GM12872 (cell line): Measurements from ENCODE around the gene SLC6A12.

Experiments
- TF ChIP-seq, protein P1 (sequence below): IDR thresholded peaks from 3 replicates; pipeline ENCODE4 v1.5.1; 2011; ENCODE audit warnings: low read depth, mild to moderate bottlenecking, low read length, moderate library complexity; ENCODE audit not compliant: insufficient read depth

SLC6A12 gene

DNA sequence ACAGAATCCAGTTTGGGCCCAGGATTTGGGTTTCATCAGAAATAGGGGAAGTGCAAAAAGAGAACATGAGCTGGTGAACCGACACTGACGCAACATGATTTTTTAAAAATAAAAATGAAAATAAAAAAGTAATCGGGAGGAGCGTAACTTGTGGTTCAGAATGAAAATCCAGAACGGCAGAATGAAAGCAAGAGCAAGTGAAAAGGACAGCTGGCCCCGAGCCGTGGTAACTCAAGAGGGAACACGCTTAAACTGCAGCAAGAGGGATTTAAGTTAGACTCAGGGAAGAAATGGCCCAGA is 1.6 kb downstream of the SLC6A12 start:
- TF ChIP-seq, protein P1, sequence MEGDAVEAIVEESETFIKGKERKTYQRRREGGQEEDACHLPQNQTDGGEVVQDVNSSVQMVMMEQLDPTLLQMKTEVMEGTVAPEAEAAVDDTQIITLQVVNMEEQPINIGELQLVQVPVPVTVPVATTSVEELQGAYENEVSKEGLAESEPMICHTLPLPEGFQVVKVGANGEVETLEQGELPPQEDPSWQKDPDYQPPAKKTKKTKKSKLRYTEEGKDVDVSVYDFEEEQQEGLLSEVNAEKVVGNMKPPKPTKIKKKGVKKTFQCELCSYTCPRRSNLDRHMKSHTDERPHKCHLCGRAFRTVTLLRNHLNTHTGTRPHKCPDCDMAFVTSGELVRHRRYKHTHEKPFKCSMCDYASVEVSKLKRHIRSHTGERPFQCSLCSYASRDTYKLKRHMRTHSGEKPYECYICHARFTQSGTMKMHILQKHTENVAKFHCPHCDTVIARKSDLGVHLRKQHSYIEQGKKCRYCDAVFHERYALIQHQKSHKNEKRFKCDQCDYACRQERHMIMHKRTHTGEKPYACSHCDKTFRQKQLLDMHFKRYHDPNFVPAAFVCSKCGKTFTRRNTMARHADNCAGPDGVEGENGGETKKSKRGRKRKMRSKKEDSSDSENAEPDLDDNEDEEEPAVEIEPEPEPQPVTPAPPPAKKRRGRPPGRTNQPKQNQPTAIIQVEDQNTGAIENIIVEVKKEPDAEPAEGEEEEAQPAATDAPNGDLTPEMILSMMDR, result no peak

DNA sequence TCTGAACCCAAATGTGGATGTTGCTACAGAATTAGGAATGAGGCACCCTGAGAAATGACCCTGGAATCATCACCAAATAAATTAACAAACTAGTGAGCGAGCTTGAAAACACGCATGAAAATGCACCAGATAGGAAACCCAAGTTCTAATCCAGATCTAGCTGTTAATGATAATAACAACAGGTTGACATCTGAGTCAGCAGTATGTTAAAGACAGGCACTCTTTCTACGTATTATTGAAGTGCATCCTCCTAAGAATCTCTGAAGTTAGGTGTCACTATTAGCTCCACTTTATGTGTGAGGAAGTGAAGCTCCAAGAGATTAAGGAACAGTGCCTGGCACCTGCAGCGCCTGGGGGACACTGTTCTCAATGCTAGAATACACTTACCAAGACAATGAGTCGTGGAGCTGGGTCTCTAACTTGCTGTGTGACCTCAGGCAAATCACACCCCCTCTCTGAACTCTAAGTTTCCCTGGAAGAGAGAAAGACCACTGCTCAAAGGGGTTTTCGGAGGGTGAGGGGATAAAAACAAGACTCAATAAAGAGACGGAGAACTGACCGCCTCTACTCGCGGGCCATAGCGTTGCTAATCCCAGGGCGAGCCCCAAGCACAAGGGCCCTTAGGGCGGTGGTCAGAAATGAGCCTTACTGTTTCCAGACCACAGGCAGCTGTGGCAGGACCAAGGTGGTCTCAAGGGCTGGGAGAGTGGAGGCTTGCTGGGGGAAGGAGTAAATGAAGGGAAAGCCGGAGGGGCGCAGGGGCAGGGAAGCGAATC is 2.1 kb downstream of the SLC6A12 start:
- TF ChIP-seq, protein P1, result no peak

DNA sequence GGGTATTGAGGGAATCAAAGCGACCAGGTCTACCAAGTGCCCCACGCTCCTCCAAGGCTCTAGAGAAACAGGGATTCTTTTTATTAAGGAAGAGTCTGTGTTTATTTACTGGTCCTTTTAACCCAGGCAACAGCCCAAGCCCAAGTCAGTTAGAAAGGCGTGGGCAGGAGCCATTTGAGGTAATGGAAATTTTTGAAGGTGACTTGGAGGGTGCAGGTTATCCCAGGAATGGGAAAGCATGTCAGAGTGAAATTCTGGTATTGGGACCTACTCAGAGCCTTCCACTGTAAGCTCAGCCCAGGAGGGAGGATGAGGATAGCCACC is 2.9 kb downstream of the SLC6A12 start:
- TF ChIP-seq, protein P1, result no peak

DNA sequence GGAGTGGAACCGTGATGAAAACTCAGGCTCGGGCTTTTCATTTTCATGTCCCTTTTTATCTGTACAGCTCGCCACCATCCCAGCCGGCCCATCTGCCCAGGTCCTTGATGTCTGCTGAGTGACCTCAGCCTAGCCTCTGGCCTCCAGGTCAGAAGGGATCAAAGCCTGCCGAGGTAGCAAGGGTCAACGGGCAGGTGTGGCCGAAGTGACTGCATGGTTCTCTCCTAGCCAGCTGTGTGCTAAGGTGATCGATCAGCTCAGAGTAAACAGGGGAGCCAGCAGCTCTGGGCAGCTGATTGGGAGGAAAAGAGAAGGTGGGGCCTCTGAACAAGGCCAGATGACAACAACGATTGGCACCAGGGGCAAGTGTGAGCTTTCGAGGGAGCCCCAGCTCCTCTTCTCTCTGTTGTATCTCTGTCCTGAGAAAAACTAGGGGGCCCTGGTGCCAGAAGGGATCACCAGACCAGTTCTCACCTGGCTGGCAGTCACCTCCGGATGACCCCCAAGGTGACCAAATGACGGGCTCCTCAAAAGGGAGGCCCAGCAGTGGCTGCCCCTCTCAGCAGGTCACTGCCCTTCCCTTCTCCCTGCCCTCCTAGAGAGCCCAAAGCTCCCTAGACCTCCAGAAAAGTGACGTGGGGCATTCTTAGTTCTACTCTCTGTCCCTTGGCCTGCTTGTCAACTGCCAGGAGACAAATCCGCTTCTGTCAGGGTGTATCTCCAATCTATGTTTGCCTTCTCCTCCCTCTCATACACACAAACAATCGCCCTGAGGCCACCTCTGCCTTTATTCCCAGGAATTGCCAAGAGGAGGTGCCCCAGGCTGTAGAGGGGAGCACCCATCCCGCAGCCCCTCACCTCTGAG is 3.4 kb downstream of the SLC6A12 start:
- TF ChIP-seq, protein P1, result no peak

DNA sequence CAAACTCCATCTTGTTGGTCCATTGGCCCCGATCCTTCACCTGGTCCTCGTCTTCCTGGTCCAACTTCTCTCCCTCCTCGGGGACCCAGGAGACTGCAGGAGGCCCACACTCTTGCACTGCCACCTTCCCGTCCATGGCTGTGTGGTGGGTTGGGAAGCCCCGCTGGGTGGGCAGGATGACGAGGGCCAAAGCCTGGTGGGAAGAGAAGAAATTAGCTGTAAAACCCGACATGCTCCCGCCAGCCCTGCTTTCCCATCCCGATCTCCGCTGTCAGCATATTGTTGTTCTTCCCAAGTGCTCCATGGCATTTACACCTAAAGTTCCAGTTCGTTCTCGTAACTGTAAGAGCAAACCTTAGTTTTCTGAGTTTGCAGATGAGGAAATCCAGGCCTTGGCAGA is 4.1 kb downstream of the SLC6A12 start:
- TF ChIP-seq, protein P1, result no peak

DNA sequence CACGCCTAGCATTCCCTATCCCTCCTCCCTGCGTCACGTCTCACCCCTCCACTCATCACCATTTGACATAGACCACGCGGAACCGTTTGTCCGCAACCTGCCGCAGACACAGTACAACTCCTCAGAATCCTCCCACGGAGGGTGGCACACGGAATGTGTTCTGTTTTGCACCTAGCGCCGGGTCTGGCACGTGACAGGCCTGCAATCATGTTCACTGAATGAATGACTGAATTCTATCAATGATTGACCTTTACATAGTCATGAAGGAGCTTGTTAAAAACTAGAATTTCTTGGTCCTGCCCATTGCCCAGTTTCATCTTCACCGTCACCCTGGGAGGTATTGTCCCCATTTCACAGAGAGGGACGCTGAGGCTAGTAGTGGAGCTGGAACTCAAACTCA is 4.7 kb downstream of the SLC6A12 start:
- TF ChIP-seq, protein P1, result no peak

DNA sequence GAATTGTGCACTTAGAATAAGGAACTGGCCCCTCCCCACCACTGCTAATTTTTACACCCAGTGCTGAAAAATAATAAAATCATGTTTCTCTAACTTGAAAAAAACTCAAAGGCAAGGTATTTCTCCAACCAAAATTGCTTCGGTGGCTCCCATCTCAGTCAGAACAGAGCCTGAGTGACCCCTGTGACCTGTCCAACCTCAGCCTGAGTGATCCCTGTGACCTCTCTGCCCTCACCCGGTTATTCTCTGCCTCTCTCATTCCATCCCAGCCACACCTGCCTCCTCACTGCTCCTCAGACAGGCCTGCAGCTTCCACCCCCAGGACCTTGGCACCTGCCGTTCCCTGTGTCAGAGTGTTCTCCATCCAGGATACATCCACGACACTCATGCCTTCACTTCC is 5.1 kb downstream of the SLC6A12 start:
- TF ChIP-seq, protein P1, result no peak
